LoVo (cell line): Measurements from ENCODE around the gene OAS3.
"Not testable (repeated sequence)": the region's sequence is repeated elsewhere in the genome, so short reads cannot be mapped to it uniquely, and the experiment has no call there.

Source experiments
- DNase-seq: peaks from one replicate; pipeline ENCODE4 v3.0.0-alpha.2; 2016; ENCODE audit warnings: low spot score

Gene OAS3

GRCh38 chr12:112980491-112981158, 42.4 kb downstream of the OAS3 start:
- DNase-seq: no peak

- no peak for DNase-seq
Observed at GRCh38 chr12:112985642-112986290, 47.5 kb downstream of the OAS3 start.

GRCh38 chr12:112986291-112986800, 48.1 kb downstream of the OAS3 start:
- no peak for DNase-seq

- no peak for DNase-seq
Observed at GRCh38 chr12:112987561-112987960, 49.3 kb downstream of the OAS3 start.

GRCh38 chr12:112988224-112988623, 50.0 kb downstream of the OAS3 start:
- no peak for DNase-seq

- DNase-seq: not testable (repeated sequence)
Observed at GRCh38 chr12:112988823-112989385, 50.6 kb downstream of the OAS3 start.

DNA sequence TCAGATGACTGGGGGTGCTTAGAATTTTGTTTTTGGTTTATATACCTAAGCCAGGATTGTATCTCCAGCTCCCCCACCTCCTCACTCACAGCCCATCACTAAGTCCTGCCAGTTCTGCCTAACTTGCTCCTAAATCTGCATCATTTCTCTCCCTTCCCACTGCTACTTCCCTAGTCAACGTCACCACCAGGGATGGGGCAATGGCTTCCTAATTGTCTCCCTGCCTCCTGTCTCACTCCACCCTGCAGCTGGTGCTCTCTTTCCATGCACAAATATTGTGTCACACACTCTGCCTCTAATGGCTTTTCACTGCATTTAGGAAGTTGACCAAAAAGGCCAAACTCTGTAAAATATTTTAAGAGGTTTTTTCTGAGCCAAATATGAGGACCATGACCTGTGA, 51.5 kb downstream of the OAS3 start:
- DNase-seq: no peak

DNA sequence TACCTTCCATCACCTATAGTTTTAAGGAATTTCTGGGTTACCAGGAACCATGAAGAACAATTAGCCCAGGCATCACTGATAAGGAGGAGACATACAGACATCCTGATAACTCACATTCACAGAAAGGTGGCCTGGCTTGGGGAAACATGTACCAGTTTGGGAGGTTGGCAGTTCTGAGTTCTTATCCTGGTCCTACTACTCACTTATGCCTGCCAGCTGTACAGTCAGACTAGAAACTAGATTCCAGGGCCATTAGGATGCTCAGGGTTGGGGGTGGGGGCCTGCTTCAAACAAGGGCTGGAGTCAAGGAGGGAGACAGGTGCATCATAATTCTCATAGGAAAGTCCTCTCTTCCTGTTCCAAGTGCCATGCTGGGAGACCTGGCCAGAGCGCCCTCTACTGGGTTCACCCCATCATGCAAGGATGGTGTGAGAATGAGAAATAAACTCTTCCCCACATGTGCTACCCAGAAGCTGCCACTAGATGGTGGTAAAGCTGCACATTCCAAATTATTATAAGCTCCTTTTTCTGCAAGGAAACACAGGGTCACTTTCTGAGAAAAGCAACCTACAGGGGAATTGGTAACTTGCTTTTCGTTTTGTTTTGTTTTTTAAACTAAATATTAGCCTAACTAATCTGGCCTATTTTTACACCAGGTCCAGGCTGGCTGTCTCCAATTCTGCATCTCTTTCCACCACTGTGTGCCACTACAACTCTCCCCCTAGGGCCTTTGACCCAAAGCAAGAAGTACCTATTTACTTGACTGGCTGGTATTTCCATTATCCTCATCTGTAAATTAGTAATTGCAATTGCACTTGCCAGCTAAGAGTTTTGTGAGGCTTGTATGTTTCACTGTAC, 54.5 kb downstream of the OAS3 start:
- peak; percentile 73 for DNase-seq

DNA sequence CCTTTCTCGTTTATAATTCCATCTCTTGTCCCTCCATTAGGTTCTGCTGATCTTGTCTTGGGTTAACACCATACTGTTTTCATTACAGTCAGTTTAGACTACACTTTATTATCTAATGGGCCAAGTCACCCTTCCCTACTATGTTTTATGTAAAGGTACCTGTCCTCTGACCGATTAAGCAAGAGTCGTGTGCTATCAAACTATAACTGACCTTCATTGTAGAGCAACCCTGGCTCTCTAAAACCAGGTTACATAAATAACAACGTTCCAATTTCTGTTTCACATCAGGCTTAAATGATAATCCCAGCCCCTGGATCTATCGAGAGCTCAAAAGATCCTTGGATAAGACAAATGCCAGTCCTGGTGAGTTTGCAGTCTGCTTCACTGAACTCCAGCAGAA, 56.7 kb downstream of the OAS3 start:
- DNase-seq: no peak

GRCh38 chr12:112996501-112996900, 58.2 kb downstream of the OAS3 start:
- DNase-seq: no peak

DNA sequence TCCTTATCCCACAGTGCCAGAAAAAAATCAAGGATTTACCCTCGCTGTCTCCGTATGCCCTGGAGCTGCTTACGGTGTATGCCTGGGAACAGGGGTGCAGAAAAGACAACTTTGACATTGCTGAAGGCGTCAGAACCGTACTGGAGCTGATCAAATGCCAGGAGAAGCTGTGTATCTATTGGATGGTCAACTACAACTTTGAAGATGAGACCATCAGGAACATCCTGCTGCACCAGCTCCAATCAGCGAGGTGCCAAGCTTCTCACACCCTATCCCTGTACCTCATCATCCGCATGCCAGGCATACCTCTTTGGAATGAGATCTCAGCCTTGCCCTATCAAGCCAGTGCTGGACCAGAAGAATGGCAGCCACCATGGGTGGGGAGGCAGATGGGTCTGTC, 59.2 kb downstream of the OAS3 start:
- DNase-seq: no peak

GRCh38 chr12:112998987-112999767, 60.9 kb downstream of the OAS3 start:
- no peak for DNase-seq

DNA sequence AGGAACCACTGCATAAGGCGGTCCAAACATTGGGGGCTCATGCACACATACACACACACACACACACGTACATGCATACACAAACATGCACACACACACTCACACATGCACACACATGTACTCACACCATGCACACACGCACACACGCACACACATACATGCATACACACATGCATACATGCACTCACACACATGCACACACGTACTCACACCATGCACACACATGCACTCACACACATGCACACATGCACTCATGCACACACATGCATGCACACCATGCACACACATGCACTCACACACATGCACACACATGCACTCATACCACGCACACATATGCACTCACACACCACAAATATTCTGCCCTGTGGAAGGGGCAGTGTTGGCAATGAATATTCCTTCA, 62.2 kb downstream of the OAS3 start:
- DNase-seq: no peak

DNA sequence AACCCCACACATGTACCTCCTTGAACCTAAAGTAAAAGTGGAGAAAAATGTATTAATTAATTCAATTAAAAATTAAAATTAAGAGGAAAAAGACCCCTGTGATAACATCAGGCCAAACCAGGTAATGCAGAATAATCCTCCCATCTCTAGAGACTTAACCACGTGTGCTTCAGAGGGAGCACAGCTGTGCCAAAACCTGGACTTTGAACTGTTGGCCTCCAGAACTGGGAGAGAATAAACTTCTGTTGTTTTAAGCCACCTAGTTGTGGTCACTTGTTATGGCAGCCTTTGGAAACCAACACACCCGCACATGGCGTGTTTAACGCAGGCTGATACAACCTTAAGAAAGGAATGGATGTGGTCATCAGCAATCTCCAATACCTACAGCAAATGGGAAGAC, 63.9 kb downstream of the OAS3 start:
- DNase-seq: peak; percentile 26

DNA sequence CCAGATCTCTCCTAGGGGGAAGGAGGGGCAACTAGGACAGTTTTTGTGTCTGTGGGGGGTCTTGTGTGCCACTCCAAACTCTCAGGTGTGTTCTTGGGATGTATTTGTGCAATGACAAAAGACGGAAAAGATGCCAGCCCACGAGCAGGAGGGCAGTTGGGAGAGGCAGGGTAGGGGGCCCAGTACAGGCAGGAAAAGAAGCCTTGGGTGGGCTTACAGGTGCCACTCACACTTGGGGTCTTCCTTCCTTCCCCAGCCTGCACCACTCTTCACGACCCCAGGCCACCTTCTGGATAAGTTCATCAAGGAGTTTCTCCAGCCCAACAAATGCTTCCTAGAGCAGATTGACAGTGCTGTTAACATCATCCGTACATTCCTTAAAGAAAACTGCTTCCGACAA, 64.4 kb downstream of the OAS3 start:
- DNase-seq: no peak

GRCh38 chr12:113003636-113004035, 65.4 kb downstream of the OAS3 start:
- DNase-seq: no peak

GRCh38 chr12:113005762-113006161, 67.5 kb downstream of the OAS3 start:
- no peak for DNase-seq

DNA sequence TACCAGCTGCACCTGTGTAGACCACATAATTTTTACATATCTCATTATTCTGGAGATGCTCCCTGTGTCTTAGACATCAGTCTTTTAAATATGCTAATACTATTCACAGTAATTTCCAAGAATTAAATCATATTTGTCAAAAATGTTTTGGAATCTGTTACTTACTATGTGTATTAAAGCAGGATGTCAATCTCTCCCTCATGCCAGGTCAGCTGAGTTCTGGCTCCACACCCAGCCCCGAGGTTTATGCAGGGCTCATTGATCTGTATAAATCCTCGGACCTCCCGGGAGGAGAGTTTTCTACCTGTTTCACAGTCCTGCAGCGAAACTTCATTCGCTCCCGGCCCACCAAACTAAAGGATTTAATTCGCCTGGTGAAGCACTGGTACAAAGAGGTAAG, 67.9 kb downstream of the OAS3 start:
- DNase-seq: no peak

- peak; percentile 13 for DNase-seq
Observed at GRCh38 chr12:113006641-113007040, 68.4 kb downstream of the OAS3 start.

DNA sequence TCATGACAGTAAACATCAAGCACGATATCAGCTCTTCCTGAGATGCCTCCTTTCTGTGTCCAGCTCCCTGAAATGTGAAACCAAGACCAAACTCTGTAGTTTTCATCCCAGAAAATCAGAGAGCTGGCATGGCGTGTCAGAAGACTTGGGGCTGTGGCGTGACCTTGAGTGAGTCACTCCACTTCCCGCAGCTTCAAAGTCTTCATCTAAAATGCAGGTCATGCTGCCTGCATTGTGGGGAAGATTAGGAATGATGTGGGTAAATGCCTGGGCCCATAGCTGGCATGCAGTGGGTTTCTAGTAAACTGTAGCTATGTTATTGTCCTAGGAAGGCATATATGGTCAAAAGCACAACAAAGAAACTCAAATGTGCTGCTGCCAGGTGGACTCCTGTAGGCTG, 68.9 kb downstream of the OAS3 start:
- peak; percentile 44 for DNase-seq

DNA sequence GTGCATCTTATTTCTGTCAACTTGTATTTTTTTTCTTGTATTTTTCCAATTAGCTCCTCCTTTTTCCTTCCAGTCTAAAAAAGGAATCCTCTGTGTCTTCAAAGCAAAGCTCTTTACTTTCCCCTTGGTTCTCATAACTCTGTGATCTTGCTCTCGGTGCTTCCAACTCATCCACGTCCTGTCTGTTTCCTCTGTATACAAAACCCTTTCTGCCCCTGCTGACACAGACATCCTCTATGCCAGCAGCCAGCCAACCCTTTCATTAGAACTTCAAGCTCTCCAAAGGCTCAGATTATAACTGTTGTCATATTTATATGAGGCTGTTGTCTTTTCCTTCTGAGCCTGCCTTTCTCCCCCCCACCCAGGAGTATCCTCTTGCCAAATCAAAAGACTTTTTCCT, 72.4 kb downstream of the OAS3 start:
- no peak for DNase-seq

GRCh38 chr12:113014565-113014964, 76.3 kb downstream of the OAS3 start:
- no peak for DNase-seq
